Measurements from ENCODE around the gene CIAPIN1. TPM values are rescaled to one million over a fixed set of nuclear protein-coding genes. Genes with fewer than 3 reads are reported as not detected.

CIAPIN1 gene
- total and polyA plus RNA-seq, 2 of the 8 experiments (the other 6 are each of a cell fraction or from before 2014, with no cell fraction given), result 76.8 to 83.6 TPM

- no peak overlapping the region for H3K4me2 ChIP-seq (ENCODE audit: insufficient read depth in 1 of 2, low read depth in 2 of 2, low read length in 2 of 2)
- no peak overlapping the region for H3K18ac ChIP-seq (ENCODE audit: extremely low read depth, low read length)
- no peak for DNase-seq (ENCODE audit: low read depth in 1 of 2, low spot score in 2 of 2)
- H3K9ac ChIP-seq (replicated peaks in 1 of 4; ENCODE audit: extremely low read depth in 1 of 4, low read depth in 3 of 4, low read length in 3 of 4), result no peak overlapping the region
- H4K8ac ChIP-seq (ENCODE audit: extremely low read depth, insufficient read depth, low read length), result no peak overlapping the region
- no peaks in the 10 kb centered on the region for H3K4me1 ChIP-seq (replicated peaks in 1 of 4; ENCODE audit: control insufficient read depth in 3 of 4, insufficient read depth in 4 of 4, low read length in 3 of 4)
- H3K23me2 ChIP-seq (ENCODE audit: low read depth, low read length), result no peaks in the 10 kb centered on the region; the same call in 1 of the 2 replicates
- H2BK5ac ChIP-seq (ENCODE audit: low read depth, low read length), result no peak overlapping the region
- no peak overlapping the region for H3K56ac ChIP-seq (replicated peaks; ENCODE audit: insufficient read length, low read depth, low read length)
- no peak overlapping the region for H2AFZ ChIP-seq (ENCODE audit: low read length)
- TF ChIP-seq POLR2A (IDR thresholded peaks at IDR 0.05; ENCODE audit: control extremely low read depth in 1 of 2, low read depth in 2 of 2, low read length in 2 of 2), result no peak
- H3K27ac ChIP-seq (ENCODE audit: low read depth, low read length), result no peak overlapping the region
- no peak overlapping the region for H4K5ac ChIP-seq (ENCODE audit: insufficient read length, low read depth, low read length)
- H3K79me2 ChIP-seq (ENCODE audit: control insufficient read depth in 1 of 2, insufficient read depth in 2 of 2, low read length in 2 of 2), result no peaks in the 10 kb centered on the region
- H2BK15ac ChIP-seq (ENCODE audit: low read length), result no peak overlapping the region
- ChIA-PET CTCF (ENCODE audit: partially characterized antibody) (no interaction called here), POLR2A (ENCODE audit: partially characterized antibody) (no interaction called here)
- no peak for FAIRE-seq
- H3K4ac ChIP-seq (replicated peaks; ENCODE audit: insufficient read length, low read depth, low read length), result no peak overlapping the region
- no peak overlapping the region for H2AK5ac ChIP-seq (ENCODE audit: low read depth, low read length)
- no peaks in the 10 kb centered on the region for H3K79me1 ChIP-seq (ENCODE audit: low read depth, low read length)
- no peak overlapping the region for H2BK12ac ChIP-seq (ENCODE audit: low read depth, low read length)
- H3K23ac ChIP-seq (ENCODE audit: insufficient read length), result no peak overlapping the region
- no peak overlapping the region for H2BK20ac ChIP-seq (ENCODE audit: low read length)
- peaks cover 3 to 6% of the 10 kb centered on the region in 2 experiments; a peak in 1 of 4 replicates for H3K9me3 ChIP-seq (ENCODE audit: insufficient read depth in 2 of 2, low read depth in 1 of 2, low read length in 1 of 2)
- H4K20me1 ChIP-seq (replicated peaks in 1 of 2; ENCODE audit: control insufficient read depth in 1 of 2, insufficient read depth in 2 of 2, low read length in 2 of 2), result no peaks in the 10 kb centered on the region
- no peak overlapping the region for H3K4me3 ChIP-seq (ENCODE audit: extremely low read depth in 1 of 4, insufficient read depth in 2 of 4, low read depth in 3 of 4, low read length in 4 of 4)
- no peak overlapping the region for H4K91ac ChIP-seq (replicated peaks; ENCODE audit: insufficient read length, low read length)
- H3K27me3 ChIP-seq (replicated peaks in 1 of 4; ENCODE audit: control insufficient read depth in 3 of 4, extremely low read depth in 1 of 4, insufficient read depth in 3 of 4, low read length in 3 of 4), result 0 out of 7 replicates have a peak, but pooled peaks cover 0 to 2% (median 0%) of the 10 kb centered on the region in 4 experiments
- H3K14ac ChIP-seq (ENCODE audit: insufficient read length), result no peak overlapping the region
- H2BK120ac ChIP-seq (replicated peaks; ENCODE audit: low read depth, low read length), result no peak overlapping the region
- H3K36me3 ChIP-seq (ENCODE audit: control insufficient read depth in 2 of 4, insufficient read depth in 4 of 4, low read length in 3 of 4), result no peaks in the 10 kb centered on the region
- WGBS, 2 experiments (ENCODE audit: extremely low coverage in 1 of 2, insufficient coverage in 1 of 2, insufficient read length in 1 of 2, insufficient replicate concordance in 2 of 2, low coverage in 1 of 2, low lambda C conversion rate in 2 of 2, missing lambda C conversion rate in 1 of 2), result 85% methylated on average over 4 of the region's 4 CpGs; no CpG with 5 or more reads in 1 of the 2 experiments
Observed at GRCh38 chr16:57493767-57494166, 46.6 kb upstream of the CIAPIN1 start.

Measured in H1 (cell line).